DOHH2 (cell line): ENCODE data around the gene WNK1.
A peak's percentile ranks its signal among the peaks of the same experiment; 100 is the strongest.

Experiments
- H3F3A ChIP-seq: fragments of 200-600 bp; sonication (generic), shearing (Covaris generic); 2 replicates; pipeline ENCODE4 v1.6.0; 2016; ENCODE audit warnings: antibody characterized with exemption, mild to moderate bottlenecking; ENCODE audit not compliant: control insufficient read depth, insufficient read depth
- H3K27ac ChIP-seq: fragments of 200-600 bp; sonication (generic); 2 replicates; pipeline ENCODE4 v1.5.1; 2014; ENCODE audit warnings: low read depth, mild to moderate bottlenecking, low read length, moderate library complexity
- H3K27me3 ChIP-seq: fragments of 200-600 bp; sonication (generic); 2 replicates; pipeline ENCODE4 v1.6.1; 2014; ENCODE audit warnings: mild to moderate bottlenecking, low read length, mixed read lengths; ENCODE audit not compliant: control insufficient read depth
- H3K36me3 ChIP-seq: fragments of 200-600 bp; sonication (generic); 2 replicates; pipeline ENCODE4 v1.6.1; 2014; ENCODE audit warnings: mild to moderate bottlenecking, low read length, moderate library complexity, mixed read lengths; ENCODE audit not compliant: control insufficient read depth
- H3K4me1 ChIP-seq: fragments of 200-600 bp; sonication (generic); 2 replicates; pipeline ENCODE4 v1.6.1; 2014; ENCODE audit warnings: mild to moderate bottlenecking, low read length, mixed read lengths; ENCODE audit not compliant: control insufficient read depth
- H3K4me2 ChIP-seq: fragments of 200-600 bp; sonication (generic); 2 replicates; pipeline ENCODE4 v1.6.0; 2014; ENCODE audit warnings: mild to moderate bottlenecking, low read length, moderate library complexity
- H3K4me3 ChIP-seq: fragments of 200-600 bp; sonication (generic); 2 replicates; pipeline ENCODE4 v1.5.1; 2014; ENCODE audit warnings: mild to moderate bottlenecking, low read length, mixed read lengths
- H3K79me2 ChIP-seq: fragments of 200-600 bp; sonication (generic); 2 replicates; pipeline ENCODE4 v1.6.1; 2014; ENCODE audit warnings: mild to moderate bottlenecking, low read length, mixed read lengths; ENCODE audit not compliant: control insufficient read depth
- H3K9me2 ChIP-seq: fragments of 200-600 bp; sonication (generic); replicated peaks from 2 replicates; pipeline ENCODE4 v1.6.1; 2014; ENCODE audit warnings: mild to moderate bottlenecking, low read length, mixed read lengths; ENCODE audit not compliant: control insufficient read depth
- H3K9me3 ChIP-seq: fragments of 200-600 bp; sonication (generic); 2 replicates; pipeline ENCODE4 v1.6.1; 2014; ENCODE audit warnings: antibody characterized with exemption, low read length, mixed read lengths; ENCODE audit not compliant: control insufficient read depth, insufficient read depth
- H4K20me1 ChIP-seq: fragments of 200-600 bp; sonication (generic); 2 replicates; pipeline ENCODE4 v1.6.0; 2014; ENCODE audit warnings: low read depth, mild to moderate bottlenecking, antibody characterized with exemption, low read length, moderate library complexity; ENCODE audit not compliant: control insufficient read depth, insufficient read depth
- CTCF ChIP-seq: fragments of 200-600 bp; sonication (generic); IDR thresholded peaks from one replicate; pipeline ENCODE4 v1.5.1; 2014; ENCODE audit warnings: antibody characterized with exemption, mild to moderate bottlenecking, low read depth, low read length; ENCODE audit not compliant: poor library complexity, severe bottlenecking
- EZH2phosphoT487 ChIP-seq: fragments of 200-600 bp; sonication (generic); IDR thresholded peaks from 2 replicates; pipeline ENCODE4 v1.6.1; 2017; ENCODE audit warnings: borderline replicate concordance, mild to moderate bottlenecking, antibody characterized with exemption, low read length, moderate library complexity, mixed read lengths

The WNK1 gene

GRCh38 chr12:761256-761655, 8.9 kb downstream of the WNK1 start:
- Histone ChIP-seq H3K9me3 (no peaks in the 10 kb centered on the region), H3K27ac (no peak overlapping the region), H3K36me3 (peaks cover 40% of the 10 kb centered on the region), H3K79me2 (peaks cover 100% of the 10 kb centered on the region), H4K20me1 (peaks cover 15% of the 10 kb centered on the region), H3K9me2 (no peaks in the 10 kb centered on the region), H3K4me3 (no peak overlapping the region), H3F3A (no peaks in the 10 kb centered on the region), H3K4me2 (peak overlapping the region; percentile 36), H3K27me3 (no peaks in the 10 kb centered on the region), H3K4me1 (peaks cover 47% of the 10 kb centered on the region)
- no peak for TF ChIP-seq CTCF
- TF ChIP-seq EZH2phosphoT487 = no peak

GRCh38 chr12:765840-766239, 13.5 kb downstream of the WNK1 start:
- Histone ChIP-seq H4K20me1 (peaks cover 15% of the 10 kb centered on the region), H3K4me1 (peaks cover 58% of the 10 kb centered on the region), H3K9me3 (no peaks in the 10 kb centered on the region), H3K4me2 (no peak overlapping the region), H3K27me3 (no peaks in the 10 kb centered on the region), H3K27ac (no peak overlapping the region), H3K9me2 (no peaks in the 10 kb centered on the region), H3K4me3 (no peak overlapping the region), H3K79me2 (peaks cover 100% of the 10 kb centered on the region), H3F3A (no peaks in the 10 kb centered on the region; the same call in none of the 2 replicates), H3K36me3 (peaks cover 22% of the 10 kb centered on the region)
- TF ChIP-seq EZH2phosphoT487 (no peak), CTCF (no peak)

GRCh38 chr12:768434-768833, 16.1 kb downstream of the WNK1 start:
- no peaks in the 10 kb centered on the region for H3K9me3 ChIP-seq
- peaks cover 7% of the 10 kb centered on the region; the same call in 1 of the 2 replicates for H3K36me3 ChIP-seq
- H3K79me2 ChIP-seq = peaks cover 100% of the 10 kb centered on the region
- peaks cover 56% of the 10 kb centered on the region for H3K4me1 ChIP-seq
- H3K4me2 ChIP-seq = no peak overlapping the region
- H4K20me1 ChIP-seq = peaks cover 5% of the 10 kb centered on the region
- H3K27me3 ChIP-seq = no peaks in the 10 kb centered on the region
- H3K4me3 ChIP-seq = no peak overlapping the region
- TF ChIP-seq EZH2phosphoT487 (no peak), CTCF (no peak)
- H3K27ac ChIP-seq = no peak overlapping the region
- no peaks in the 10 kb centered on the region; the same call in none of the 2 replicates for H3F3A ChIP-seq
- H3K9me2 ChIP-seq = no peaks in the 10 kb centered on the region

GRCh38 chr12:770479-770878, 18.1 kb downstream of the WNK1 start:
- Histone ChIP-seq H3K36me3 (0 out of 2 replicates have a peak, but pooled peaks cover 3% of the 10 kb centered on the region), H3K4me2 (no peak overlapping the region), H3K79me2 (peaks cover 100% of the 10 kb centered on the region), H4K20me1 (peaks cover 11% of the 10 kb centered on the region), H3K27ac (no peak overlapping the region), H3K9me3 (no peaks in the 10 kb centered on the region), H3K4me3 (no peak overlapping the region), H3K27me3 (no peaks in the 10 kb centered on the region), H3K9me2 (no peaks in the 10 kb centered on the region), H3K4me1 (peaks cover 68% of the 10 kb centered on the region), H3F3A (peaks cover 6% of the 10 kb centered on the region)
- no peak for TF ChIP-seq EZH2phosphoT487
- no peak for TF ChIP-seq CTCF
